Measurements from ENCODE around the gene TMEM238. TPM values are rescaled to one million over a fixed set of nuclear protein-coding genes. Genes with fewer than 3 reads are reported as not detected.

The TMEM238 gene
- total and polyA plus RNA-seq, 9 of the 15 experiments (the other 6 are each of a cell fraction or from before 2014, with no cell fraction given) = 0.18 to 5.1 (median 1.3) TPM; not detected in 4

GRCh38 chr19:55426042-55426441 is 42.0 kb upstream of the TMEM238 start:
- Histone ChIP-seq H3K4me3 (no peak overlapping the region), H3K9me3 (replicated peaks; ENCODE audit: control insufficient read depth, insufficient read depth, low read depth, low read length) (peaks cover 4% of the 10 kb centered on the region; the same call in 1 of the 2 replicates), H3K9me1 (ENCODE audit: control insufficient read depth, insufficient read depth, low read length) (no peaks in the 10 kb centered on the region), H3K36me3 (ENCODE audit: control insufficient read depth, insufficient read depth, low read length) (no peaks in the 10 kb centered on the region), H3K27me3 (ENCODE audit: control insufficient read depth in 2 of 2, insufficient read depth in 2 of 2, low read length in 2 of 2) (peaks cover 11 to 15% of the 10 kb centered on the region in 2 experiments), H3K4me2 (ENCODE audit: insufficient read depth, low read length) (no peak overlapping the region), H3K27ac (ENCODE audit: extremely low read depth, low read depth, low read length) (no peak overlapping the region), H3K79me2 (ENCODE audit: control insufficient read depth, insufficient read depth, low read length) (no peaks in the 10 kb centered on the region), H4K20me1 (replicated peaks; ENCODE audit: control insufficient read depth, insufficient read depth, low read length) (no peaks in the 10 kb centered on the region), H3K9ac (ENCODE audit: insufficient read depth in 1 of 2, low read depth in 2 of 2, low read length in 2 of 2) (no peak overlapping the region), H3K4me1 (replicated peaks in 1 of 2; ENCODE audit: control insufficient read depth in 2 of 2, insufficient read depth in 2 of 2, low read length in 2 of 2) (no peaks in the 10 kb centered on the region; a peak in 1 of 5 replicates), H2AFZ (ENCODE audit: low read depth, low read length) (no peak overlapping the region)
- ChIA-PET CTCF (ENCODE audit: low intra/inter-chr PET ratio) (no interaction called here), POLR2A (no interaction called here)
- ATAC-seq (no peak), FAIRE-seq (no peak), DNase-seq (ENCODE audit: extremely low read depth in 1 of 4, low spot score in 3 of 4) (no peak)
- in situ Hi-C loops (cut with MboI) (loop anchor here (25.0 kb wide), 1 partner anchor 764 kb away; the partner anchor contains the start of gene LILRB4), intact Hi-C loops (cut with micrococcal nuclease) (no loop called here)
- TF ChIP-seq PREB (CRISPR knock-in tag; IDR thresholded peaks at IDR 0.05) = no peak
- no peak for TF ChIP-seq TCF7L2 (IDR thresholded peaks at IDR 0.05; ENCODE audit: low read depth, low read length)
- no peak for TF ChIP-seq MNT (conservative IDR thresholded peaks at IDR 0.05)
- no peak for TF ChIP-seq ZNF282 (CRISPR knock-in tag; IDR thresholded peaks at IDR 0.05)
- TF ChIP-seq ILF3 (IDR thresholded peaks at IDR 0.05; ENCODE audit: borderline replicate concordance) = no peak
- no peak for TF ChIP-seq NBN (IDR thresholded peaks at IDR 0.05; ENCODE audit: low read depth)
- no peak for TF ChIP-seq NFXL1 (CRISPR knock-in tag; IDR thresholded peaks at IDR 0.05)
- no peak for TF ChIP-seq GTF2A2 (tag; IDR thresholded peaks at IDR 0.05)
- TF ChIP-seq ELF1 (tag; IDR thresholded peaks at IDR 0.05) = no peak
- no peak for TF ChIP-seq PRDM10 (IDR thresholded peaks at IDR 0.05; ENCODE audit: partially characterized antibody)
- TF ChIP-seq CCAR2 (IDR thresholded peaks at IDR 0.05; ENCODE audit: low read depth, low read length) = no peak
- TF ChIP-seq MAFG (tag; conservative IDR thresholded peaks at IDR 0.05) = no peak
- BruUV-seq (replicated peaks) = no TSS peak
- 5% methylated on average over 2 of the region's 2 CpGs for WGBS (ENCODE audit: insufficient coverage, low coverage, missing lambda C conversion rate)

All from K562 (cell line).